Cardiac muscle cell (in vitro differentiated cells and primary cell): ENCODE data around the gene SETBP1. TPM values are rescaled to one million over a fixed set of nuclear protein-coding genes. Genes with fewer than 3 reads are reported as not detected.

Source experiments
- DNase-seq, 2 donors: peaks; one replicate each; pipeline versions ENCODE4 v3.0.0 to v3.0.0-alpha.2; 2010 to 2017; ENCODE audit warnings: low read depth in 1 of 2, low spot score in 1 of 2
- H3K27ac ChIP-seq: fragments of 200-600 bp; sonication (generic); 2 replicates; pipeline ENCODE4 v1.5.1; 2016
- H3K27me3 ChIP-seq: fragments of 200-600 bp; sonication (generic); 2 replicates; pipeline ENCODE4 v1.6.0; 2016; ENCODE audit warnings: control low read depth
- H3K36me3 ChIP-seq: fragments of 200-600 bp; sonication (generic); 2 replicates; pipeline ENCODE4 v1.5.1; 2016; ENCODE audit warnings: control low read depth
- H3K4me1 ChIP-seq: fragments of 200-600 bp; sonication (generic); 2 replicates; pipeline ENCODE4 v1.8.1; 2017; ENCODE audit warnings: low read depth, mild to moderate bottlenecking, mixed run types
- H3K4me3 ChIP-seq: fragments of 200-600 bp; sonication (generic); 2 replicates; pipeline ENCODE4 v1.5.1; 2016; ENCODE audit warnings: mild to moderate bottlenecking
- H3K9me3 ChIP-seq: fragments of 200-600 bp; sonication (generic); 2 replicates; pipeline ENCODE4 v1.5.1; 2017; ENCODE audit warnings: low read depth, mild to moderate bottlenecking, control low read depth
- CTCF ChIP-seq: IDR thresholded peaks from 2 replicates; pipeline ENCODE4 v1.5.1; 2012; ENCODE audit warnings: low read depth, mild to moderate bottlenecking, low read length
- polyA plus RNA-seq: library from polyadenylated mRNA; unstranded; fragments of >200 nt; fragmentation: Nextera tagmentation; extraction: Ambion mirVana; gene quantifications from 2 replicates; pipeline ENCODE4 v1.2.1, GENCODE V29; 2016
- total RNA-seq: library from RNA; depleted of rRNA; stranded (reverse); fragments of >200 nt; gene quantifications from 2 replicates; pipeline ENCODE4 v1.2.3, GENCODE V29; 2016

The SETBP1 gene
- total and polyA plus RNA-seq, 2 experiments from 2014 or later: 6.3 to 30.6 TPM

DNA sequence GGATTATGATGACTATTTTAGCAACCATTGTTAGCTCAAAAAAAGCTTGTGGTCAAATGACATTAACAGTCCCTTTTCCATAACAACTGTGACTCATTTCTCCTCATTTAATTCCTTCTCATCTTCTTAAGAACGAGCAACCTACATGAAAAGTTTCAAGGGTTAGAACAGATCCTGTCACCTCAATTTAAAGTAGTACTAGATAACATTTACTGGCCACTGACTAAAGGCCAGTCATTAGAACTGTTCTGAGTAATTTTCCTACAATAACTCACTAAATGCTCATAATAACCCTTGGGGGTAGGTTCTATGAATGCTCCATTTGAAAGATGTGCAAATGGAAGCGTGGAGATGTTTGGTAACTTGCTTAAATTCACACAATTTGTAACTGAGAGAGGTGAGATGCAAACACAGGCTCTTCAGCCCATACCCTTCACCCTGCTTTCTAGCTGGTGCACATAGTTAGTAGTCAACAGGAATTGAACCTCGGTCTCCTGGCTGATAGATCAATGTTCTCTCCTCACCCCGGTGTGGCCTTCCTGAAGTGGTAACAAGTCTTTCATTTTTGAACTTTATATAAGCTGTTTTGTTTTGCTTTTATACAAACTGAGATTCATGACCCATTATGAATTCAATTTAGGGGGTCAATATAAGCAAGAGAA lies 212.5 kb downstream of the SETBP1 start:
- no peak for TF ChIP-seq CTCF
- no peak for DNase-seq

GRCh38 chr18:44893966-44894365 lies 213.3 kb downstream of the SETBP1 start:
- Histone ChIP-seq H3K27ac (no peak overlapping the region), H3K9me3 (no peaks in the 10 kb centered on the region), H3K4me1 (no peaks in the 10 kb centered on the region), H3K36me3 (no peaks in the 10 kb centered on the region), H3K27me3 (no peaks in the 10 kb centered on the region), H3K4me3 (no peak overlapping the region)
- no peak for DNase-seq
- TF ChIP-seq CTCF: no peak

More for the DNA sequence above, 212.5 kb downstream of the SETBP1 start:
- H3K27me3 ChIP-seq: no peaks in the 10 kb centered on the region
- no peaks in the 10 kb centered on the region for H3K9me3 ChIP-seq
- peaks cover 3% of the 10 kb centered on the region for H3K4me1 ChIP-seq
- no peaks in the 10 kb centered on the region for H3K36me3 ChIP-seq
- no peak overlapping the region for H3K27ac ChIP-seq
- no peak overlapping the region for H3K4me3 ChIP-seq

DNA sequence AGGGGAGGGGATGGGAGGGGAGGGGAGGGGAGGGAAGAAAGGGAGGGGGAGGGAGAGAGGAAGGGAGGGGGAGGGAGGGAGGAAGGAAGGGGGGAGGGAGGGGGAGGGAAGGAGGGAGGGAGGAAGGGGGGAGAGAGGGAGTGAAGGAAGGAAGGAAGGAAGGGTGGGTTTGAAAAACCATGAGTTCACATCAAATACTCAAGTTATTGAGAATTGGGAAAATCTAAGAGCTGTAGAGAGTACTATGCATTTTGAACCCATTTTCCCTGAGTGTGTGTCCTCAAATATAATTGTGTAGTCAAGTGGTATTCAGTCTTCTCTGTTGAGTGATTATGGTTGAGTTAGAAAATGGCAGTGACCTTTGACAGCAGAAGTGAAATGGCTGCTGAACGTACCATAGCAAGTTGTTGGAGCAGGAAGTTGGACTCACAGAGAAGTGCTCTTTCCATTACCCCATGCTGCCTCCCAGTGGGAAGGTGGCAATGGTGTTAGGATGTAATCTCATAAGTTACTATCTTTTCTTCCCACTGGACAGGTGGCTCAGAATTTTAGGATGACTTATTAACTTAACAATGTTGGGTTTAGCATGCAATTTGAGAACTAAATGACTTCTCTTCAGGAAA lies 214.6 kb downstream of the SETBP1 start:
- TF ChIP-seq CTCF: peak; percentile 54
- peak in 1 of 2 donors; percentile 78 for DNase-seq
- no peak overlapping the region for H3K27ac ChIP-seq
- H3K4me1 ChIP-seq: no peaks in the 10 kb centered on the region
- no peaks in the 10 kb centered on the region for H3K9me3 ChIP-seq
- no peaks in the 10 kb centered on the region for H3K36me3 ChIP-seq
- H3K27me3 ChIP-seq: no peaks in the 10 kb centered on the region
- H3K4me3 ChIP-seq: no peak overlapping the region

DNA sequence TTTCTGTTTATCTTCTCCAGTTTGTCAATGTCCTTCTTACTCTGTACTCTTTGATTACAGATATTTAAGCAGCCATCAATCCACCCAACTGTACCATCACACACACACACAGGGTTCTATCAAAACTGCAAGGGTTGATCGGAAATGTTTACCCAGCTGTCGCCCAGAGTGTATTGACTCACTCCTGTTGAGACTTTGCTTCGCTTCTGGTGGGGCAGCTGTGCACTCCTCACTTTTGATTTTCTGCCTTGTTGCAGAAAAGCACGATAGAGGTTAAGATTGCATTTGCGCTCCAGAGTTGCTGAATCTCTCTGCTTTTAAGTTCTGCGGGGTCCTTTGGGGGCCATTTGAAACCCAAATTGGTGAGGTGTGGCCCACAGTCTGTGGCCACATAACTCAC lies 216.2 kb downstream of the SETBP1 start:
- Histone ChIP-seq H3K36me3 (no peaks in the 10 kb centered on the region), H3K27me3 (no peaks in the 10 kb centered on the region), H3K9me3 (no peaks in the 10 kb centered on the region), H3K4me3 (no peak overlapping the region), H3K27ac (no peak overlapping the region), H3K4me1 (no peaks in the 10 kb centered on the region)
- no peak for DNase-seq
- no peak for TF ChIP-seq CTCF

GRCh38 chr18:44897411-44897810 lies 216.7 kb downstream of the SETBP1 start:
- no peak for TF ChIP-seq CTCF
- Histone ChIP-seq H3K4me3 (no peak overlapping the region), H3K36me3 (no peaks in the 10 kb centered on the region), H3K4me1 (no peaks in the 10 kb centered on the region), H3K9me3 (no peaks in the 10 kb centered on the region), H3K27me3 (no peaks in the 10 kb centered on the region), H3K27ac (no peak overlapping the region)
- DNase-seq: no peak
